G401 (cell line): ENCODE measurements around the gene CCL24. TPM values are rescaled to one million over a fixed set of nuclear protein-coding genes. Genes with fewer than 3 reads are reported as not detected.

Experiments
- total RNA-seq: library from RNA; depleted of rRNA; stranded (reverse); fragments of >200 nt; shearing (Covaris generic); gene quantifications from 2 replicates; pipeline ENCODE4 v1.2.3, GENCODE V29; 2014; rRNA removed

The CCL24 gene
- total RNA-seq, 1 experiment from 2014 or later = not detected

Other genes with a start within 250 kb of the CCL24 start
- gene HIP1, start 74.9 kb downstream of the CCL24 start, total RNA-seq = 19.1 and 33.2 TPM in 2 replicates
- gene CCL26, start 41.6 kb downstream of the CCL24 start, total RNA-seq = not detected in 2 replicates
- 27.0 and 28.3 TPM in 2 replicates for gene RHBDD2, start 65.2 kb upstream of the CCL24 start, total RNA-seq
- 44.1 and 73.3 TPM in 2 replicates for gene POR, start 101.3 kb upstream of the CCL24 start, total RNA-seq
- 18.2 and 19.6 TPM in 2 replicates for gene TMEM120A, start 180.8 kb upstream of the CCL24 start, total RNA-seq
- 61.7 TPM in 2 replicates for gene STYXL1, start 234.2 kb upstream of the CCL24 start, total RNA-seq
- 190 and 192 TPM in 2 replicates for gene MDH2, start 234.3 kb upstream of the CCL24 start, total RNA-seq